Measurements from ENCODE around the gene SLC26A3.
"Not testable (repeated sequence)": the region's sequence is repeated elsewhere in the genome, so short reads cannot be mapped to it uniquely, and the experiment has no call there.

SLC26A3 gene

DNA sequence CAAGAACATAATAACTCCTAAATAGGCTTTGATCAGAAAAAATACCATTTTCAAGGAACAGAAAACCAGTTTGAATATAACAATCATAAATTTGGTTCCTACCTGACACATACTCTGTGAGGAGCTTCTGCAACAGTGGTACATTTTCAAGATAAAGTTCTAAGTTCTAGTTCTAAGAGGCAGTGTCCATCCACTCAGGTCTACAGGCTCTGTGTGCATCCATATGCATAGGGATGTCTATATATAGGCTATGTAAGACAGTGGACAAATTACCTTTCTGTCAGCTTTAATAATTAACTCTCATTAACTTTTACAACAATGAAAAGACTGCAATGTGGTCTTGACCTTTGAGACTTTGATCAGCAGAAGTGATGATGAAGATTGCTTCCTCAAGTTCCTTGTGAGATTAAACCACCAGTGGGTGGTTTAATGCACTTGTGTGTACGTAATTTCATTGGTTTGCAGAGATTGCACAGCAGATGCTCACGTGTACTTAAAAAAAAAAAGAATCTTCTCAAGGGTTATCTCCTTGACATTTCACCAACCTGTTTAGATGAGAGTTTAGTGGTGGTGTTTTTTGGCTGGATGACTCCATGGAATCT, at the start of gene SLC26A3:
Gene SLC26A3, minus strand, starts transcription at position 215 of the 602 bp plus-strand sequence. CDS start 8,714 bp downstream, outside the sequence.
- DNase-seq (ENCODE audit: extremely low spot score), result no peak
- TF ChIP-seq LEF1 (IDR thresholded peaks at IDR 0.05; ENCODE audit: borderline replicate concordance), result no peak
- TF ChIP-seq BHLHE40 (IDR thresholded peaks at IDR 0.05; ENCODE audit: borderline replicate concordance), result no peak
- TF ChIP-seq ARNT (IDR thresholded peaks at IDR 0.05), result no peak
- no peak for TF ChIP-seq SP1 (IDR thresholded peaks at IDR 0.05)
- TF ChIP-seq NFRKB (IDR thresholded peaks at IDR 0.05), result no peak
- TF ChIP-seq SUZ12 (IDR thresholded peaks at IDR 0.05), result no peak
- ChIA-PET CTCF (no interaction called here), POLR2A (no interaction called here)

DNA sequence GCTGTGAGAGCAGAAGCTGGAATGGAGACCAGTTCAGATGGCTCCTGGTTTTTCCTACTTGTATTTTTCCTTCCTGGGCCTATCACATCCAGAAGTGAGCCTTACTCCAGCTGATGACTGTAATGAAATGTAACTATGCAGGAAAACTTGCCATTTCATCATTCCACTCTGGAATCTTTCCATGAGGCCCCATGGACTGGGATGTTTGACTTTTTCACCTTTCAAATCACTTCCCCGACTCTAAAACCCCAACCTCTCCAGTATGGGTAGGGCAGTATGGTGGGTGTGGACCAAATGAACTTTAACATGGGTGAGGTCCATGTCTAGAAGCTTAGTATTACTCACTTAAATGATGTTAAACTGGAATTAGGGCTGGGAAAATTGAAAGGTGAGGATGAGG, 47.6 kb upstream of the SLC26A3 start:
- DNase-seq (ENCODE audit: extremely low spot score), result no peak
- ChIA-PET CTCF (no interaction called here), POLR2A (no interaction called here)
- TF ChIP-seq NFRKB (IDR thresholded peaks at IDR 0.05) (no peak), TARDBP (IDR thresholded peaks at IDR 0.05) (no peak), FOXK2 (IDR thresholded peaks at IDR 0.05) (no peak), HDGF (IDR thresholded peaks at IDR 0.05; ENCODE audit: borderline replicate concordance) (no peak), ZNF384 (IDR thresholded peaks at IDR 0.05) (no peak), BHLHE40 (IDR thresholded peaks at IDR 0.05; ENCODE audit: borderline replicate concordance) (no peak), L3MBTL2 (conservative IDR thresholded peaks at IDR 0.05) (no peak), ELF4 (IDR thresholded peaks at IDR 0.05) (no peak), ARNT (IDR thresholded peaks at IDR 0.05) (no peak), LEF1 (IDR thresholded peaks at IDR 0.05; ENCODE audit: borderline replicate concordance) (no peak), SUZ12 (IDR thresholded peaks at IDR 0.05) (no peak), CTBP1 (IDR thresholded peaks at IDR 0.05; ENCODE audit: borderline replicate concordance) (no peak), FOXM1 (IDR thresholded peaks at IDR 0.05; ENCODE audit: borderline replicate concordance) (no peak), FOXA1 (IDR thresholded peaks at IDR 0.05) (no peak), SP1 (IDR thresholded peaks at IDR 0.05) (no peak)
- TF ChIP-seq, protein P1, sequence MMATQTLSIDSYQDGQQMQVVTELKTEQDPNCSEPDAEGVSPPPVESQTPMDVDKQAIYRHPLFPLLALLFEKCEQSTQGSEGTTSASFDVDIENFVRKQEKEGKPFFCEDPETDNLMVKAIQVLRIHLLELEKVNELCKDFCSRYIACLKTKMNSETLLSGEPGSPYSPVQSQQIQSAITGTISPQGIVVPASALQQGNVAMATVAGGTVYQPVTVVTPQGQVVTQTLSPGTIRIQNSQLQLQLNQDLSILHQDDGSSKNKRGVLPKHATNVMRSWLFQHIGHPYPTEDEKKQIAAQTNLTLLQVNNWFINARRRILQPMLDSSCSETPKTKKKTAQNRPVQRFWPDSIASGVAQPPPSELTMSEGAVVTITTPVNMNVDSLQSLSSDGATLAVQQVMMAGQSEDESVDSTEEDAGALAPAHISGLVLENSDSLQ (IDR thresholded peaks at IDR 0.05), result no peak

DNA sequence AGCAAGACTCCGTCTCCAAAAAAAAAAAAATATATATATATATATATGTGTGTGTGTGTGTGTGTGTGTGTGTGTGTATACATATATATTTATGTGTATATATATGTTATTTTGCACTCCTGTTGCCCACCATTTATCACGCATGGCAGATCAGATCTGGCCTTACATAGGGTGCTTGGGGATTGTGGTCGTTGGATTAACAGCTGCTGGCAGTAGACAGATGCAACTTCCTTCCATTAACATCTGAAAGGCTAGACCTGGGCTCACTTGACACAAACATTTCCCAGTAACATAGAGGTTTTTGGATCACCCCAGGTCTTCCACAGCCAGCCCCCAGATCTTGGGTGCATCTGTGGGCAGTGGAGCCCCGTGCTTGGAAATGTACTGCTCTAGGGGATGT, 47.2 kb upstream of the SLC26A3 start:
- TF ChIP-seq ARNT (IDR thresholded peaks at IDR 0.05) (no peak), BHLHE40 (IDR thresholded peaks at IDR 0.05; ENCODE audit: borderline replicate concordance) (no peak), L3MBTL2 (conservative IDR thresholded peaks at IDR 0.05) (no peak), FOXA1 (IDR thresholded peaks at IDR 0.05) (no peak), ZNF384 (IDR thresholded peaks at IDR 0.05) (no peak), CTBP1 (IDR thresholded peaks at IDR 0.05; ENCODE audit: borderline replicate concordance) (no peak), LEF1 (IDR thresholded peaks at IDR 0.05; ENCODE audit: borderline replicate concordance) (no peak), HDGF (IDR thresholded peaks at IDR 0.05; ENCODE audit: borderline replicate concordance) (no peak), FOXK2 (IDR thresholded peaks at IDR 0.05) (no peak), FOXM1 (IDR thresholded peaks at IDR 0.05; ENCODE audit: borderline replicate concordance) (no peak), SP1 (IDR thresholded peaks at IDR 0.05) (no peak)
- CTCF ChIA-PET, result no interaction called here
- POLR2A ChIA-PET, result no interaction called here
- no peak for DNase-seq (ENCODE audit: extremely low spot score)

DNA sequence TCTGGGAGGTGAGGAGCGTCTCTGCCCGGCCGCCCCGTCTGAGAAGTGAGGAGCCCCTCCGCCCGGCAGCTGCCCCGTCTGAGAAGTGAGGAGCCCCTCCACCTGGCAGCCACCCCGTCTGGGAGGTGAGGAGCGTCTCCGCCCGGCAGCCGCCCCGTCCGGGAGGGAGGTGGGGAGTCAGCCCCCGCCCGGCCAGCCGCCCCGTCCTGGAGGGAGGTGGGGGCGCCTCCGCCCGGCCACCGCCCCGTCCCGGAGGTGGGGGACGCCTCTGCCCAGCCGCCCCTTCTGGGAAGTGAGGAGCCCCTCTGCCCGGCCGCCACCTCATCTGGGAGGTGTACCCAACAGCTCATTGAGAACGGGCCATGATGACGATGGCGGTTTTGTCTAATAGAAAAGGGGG, 45.2 kb upstream of the SLC26A3 start:
- POLR2A ChIA-PET; CTCF ChIA-PET; DNase-seq (ENCODE audit: extremely low spot score): not testable (repeated sequence)

DNA sequence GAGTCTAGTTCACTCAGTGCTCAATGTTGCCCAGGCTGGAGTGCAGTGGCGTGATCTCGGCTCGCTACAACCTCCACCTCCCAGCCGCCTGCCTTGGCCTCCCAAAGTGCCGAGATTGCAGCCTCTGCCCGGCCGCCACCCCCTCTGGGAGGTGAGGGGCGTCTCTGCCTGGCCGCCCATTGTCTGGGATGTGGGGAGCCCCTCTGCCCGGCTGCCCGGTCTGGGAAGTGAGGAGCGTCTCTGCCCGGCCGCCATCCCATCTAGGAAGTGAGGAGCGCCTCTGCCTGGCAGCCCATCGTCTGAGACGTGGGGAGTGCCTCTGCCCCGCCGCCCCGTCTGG, 44.8 kb upstream of the SLC26A3 start:
- POLR2A ChIA-PET; CTCF ChIA-PET; DNase-seq (ENCODE audit: extremely low spot score): not testable (repeated sequence)

DNA sequence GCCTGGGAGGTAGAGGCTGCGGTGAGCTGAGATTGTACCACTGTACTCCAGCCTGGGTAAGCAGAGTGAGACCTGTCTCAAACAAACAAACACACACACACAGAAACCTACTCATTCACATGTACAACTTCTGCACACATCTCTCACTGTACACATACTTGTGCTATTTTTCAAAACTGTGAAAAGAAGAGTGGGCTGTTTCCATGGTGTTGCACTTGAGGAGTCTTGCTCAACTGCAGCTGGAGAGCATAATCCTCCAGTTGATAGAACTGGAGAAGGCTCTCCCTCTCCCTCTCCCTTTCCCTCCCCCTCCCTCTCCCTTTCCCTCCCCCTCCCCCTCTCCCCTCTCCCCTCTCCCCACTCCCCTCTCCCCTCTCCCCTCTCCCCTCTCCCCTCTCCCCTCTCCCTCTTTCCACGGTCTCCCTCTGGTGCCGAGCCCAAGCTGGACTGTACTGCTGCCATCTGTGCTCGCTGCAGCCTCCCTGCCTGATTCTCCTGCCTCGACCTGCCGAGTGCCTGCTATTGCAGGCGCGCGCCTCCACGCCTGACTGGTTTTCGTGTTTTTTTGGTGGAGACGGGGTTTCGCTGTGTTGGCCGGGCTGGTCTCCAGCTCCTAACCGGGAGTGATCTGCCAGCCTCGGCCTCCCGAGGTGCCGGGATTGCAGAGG, 44.3 kb upstream of the SLC26A3 start:
- TF ChIP-seq ZNF384 (IDR thresholded peaks at IDR 0.05) (no peak), HDGF (IDR thresholded peaks at IDR 0.05; ENCODE audit: borderline replicate concordance) (no peak), SUZ12 (IDR thresholded peaks at IDR 0.05) (no peak), FOXK2 (IDR thresholded peaks at IDR 0.05) (no peak), FOXM1 (IDR thresholded peaks at IDR 0.05; ENCODE audit: borderline replicate concordance) (no peak), BHLHE40 (IDR thresholded peaks at IDR 0.05; ENCODE audit: borderline replicate concordance) (no peak), NFRKB (IDR thresholded peaks at IDR 0.05) (no peak), FOXA1 (IDR thresholded peaks at IDR 0.05) (no peak), SP1 (IDR thresholded peaks at IDR 0.05) (no peak), TARDBP (IDR thresholded peaks at IDR 0.05) (no peak), CTBP1 (IDR thresholded peaks at IDR 0.05; ENCODE audit: borderline replicate concordance) (no peak), ARNT (IDR thresholded peaks at IDR 0.05) (no peak), LEF1 (IDR thresholded peaks at IDR 0.05; ENCODE audit: borderline replicate concordance) (no peak), ELF4 (IDR thresholded peaks at IDR 0.05) (no peak), L3MBTL2 (conservative IDR thresholded peaks at IDR 0.05) (no peak)
- TF ChIP-seq, protein P1 (IDR thresholded peaks at IDR 0.05), result no peak
- no peak for DNase-seq (ENCODE audit: extremely low spot score)
- ChIA-PET POLR2A (no interaction called here), CTCF (no interaction called here)

DNA sequence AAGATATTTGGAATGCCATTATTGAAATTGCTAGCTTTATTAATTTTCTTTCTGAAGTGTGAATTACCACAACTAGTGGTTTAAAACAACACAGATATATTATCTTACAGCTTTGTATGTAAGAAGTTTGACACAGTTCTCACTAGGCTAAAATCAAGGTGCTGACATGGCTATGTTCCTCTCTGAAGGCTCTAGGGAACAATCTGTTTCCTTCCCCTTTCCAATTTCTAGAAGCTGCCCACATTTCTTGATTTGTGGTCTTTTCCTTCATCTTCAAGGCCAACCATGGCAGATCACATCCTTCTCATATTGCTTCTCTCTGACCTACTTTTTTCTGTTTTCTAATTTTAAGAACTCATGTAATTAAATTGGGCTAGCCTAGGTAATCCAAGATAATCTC, 43.3 kb upstream of the SLC26A3 start:
- POLR2A ChIA-PET, result no interaction called here
- CTCF ChIA-PET, result no interaction called here
- no peak for DNase-seq (ENCODE audit: extremely low spot score)
- no peak for TF ChIP-seq ELF4 (IDR thresholded peaks at IDR 0.05)
- TF ChIP-seq ZNF384 (IDR thresholded peaks at IDR 0.05), result no peak
- no peak for TF ChIP-seq CTBP1 (IDR thresholded peaks at IDR 0.05; ENCODE audit: borderline replicate concordance)
- TF ChIP-seq FOXA1 (IDR thresholded peaks at IDR 0.05), result no peak
- TF ChIP-seq NFRKB (IDR thresholded peaks at IDR 0.05), result no peak
- TF ChIP-seq BHLHE40 (IDR thresholded peaks at IDR 0.05; ENCODE audit: borderline replicate concordance), result no peak
- no peak for TF ChIP-seq HDGF (IDR thresholded peaks at IDR 0.05; ENCODE audit: borderline replicate concordance)
- TF ChIP-seq ARNT (IDR thresholded peaks at IDR 0.05), result no peak
- TF ChIP-seq FOXM1 (IDR thresholded peaks at IDR 0.05; ENCODE audit: borderline replicate concordance), result no peak
- TF ChIP-seq SP1 (IDR thresholded peaks at IDR 0.05), result no peak
- no peak for TF ChIP-seq L3MBTL2 (conservative IDR thresholded peaks at IDR 0.05)
- TF ChIP-seq, protein P1 (IDR thresholded peaks at IDR 0.05), result no peak
- no peak for TF ChIP-seq TARDBP (IDR thresholded peaks at IDR 0.05)
- TF ChIP-seq LEF1 (IDR thresholded peaks at IDR 0.05; ENCODE audit: borderline replicate concordance), result no peak
- no peak for TF ChIP-seq FOXK2 (IDR thresholded peaks at IDR 0.05)
- TF ChIP-seq SUZ12 (IDR thresholded peaks at IDR 0.05), result no peak
